H9 (cell line): ENCODE data around the gene SCAP. TPM values are rescaled to one million over a fixed set of nuclear protein-coding genes. Genes with fewer than 3 reads are reported as not detected.

Experiments
- DNase-seq: peaks from one replicate; pipeline ENCODE4 v3.0.0-alpha.2; 2017
- H2AFZ ChIP-seq: one replicate; pipeline ENCODE4 v1.6.1; 2013; ENCODE audit warnings: mild to moderate bottlenecking, low read length, control low read depth, moderate library complexity
- H2AK5ac ChIP-seq: 2 replicates; pipeline ENCODE4 v1.6.1; 2013; ENCODE audit warnings: low read length, control low read depth, mixed read lengths; ENCODE audit not compliant: insufficient read length
- H2BK120ac ChIP-seq: one replicate; pipeline ENCODE4 v1.6.1; 2013; ENCODE audit warnings: low read depth, mild to moderate bottlenecking, low read length, control low read depth, inconsistent platforms; ENCODE audit not compliant: poor library complexity, severe bottlenecking
- H2BK12ac ChIP-seq: 2 replicates; pipeline ENCODE4 v1.6.1; 2013; ENCODE audit warnings: low read length, control low read depth, mixed read lengths, low read depth; ENCODE audit not compliant: insufficient read length
- H2BK15ac ChIP-seq: 2 replicates; pipeline ENCODE4 v1.6.1; 2013; ENCODE audit warnings: low read depth, low read length, control low read depth
- H2BK20ac ChIP-seq: one replicate; pipeline ENCODE4 v1.6.1; 2013; ENCODE audit warnings: low read depth, mild to moderate bottlenecking, low read length, control low read depth, inconsistent platforms; ENCODE audit not compliant: poor library complexity, severe bottlenecking
- H2BK5ac ChIP-seq: 2 replicates; pipeline ENCODE4 v1.6.1; 2013; ENCODE audit warnings: low read length, control low read depth, mixed read lengths; ENCODE audit not compliant: insufficient read length
- H3K14ac ChIP-seq: 2 replicates; pipeline ENCODE4 v1.6.1; 2013; ENCODE audit warnings: low read length, control low read depth; ENCODE audit not compliant: insufficient read depth
- H3K18ac ChIP-seq: 2 replicates; pipeline ENCODE4 v1.6.1; 2013; ENCODE audit warnings: low read depth, mild to moderate bottlenecking, mixed read lengths, low read length, control low read depth; ENCODE audit not compliant: insufficient read length
- H3K23ac ChIP-seq: 2 replicates; pipeline ENCODE4 v1.6.1; 2013; ENCODE audit warnings: low read length, control low read depth, mixed read lengths, low read depth; ENCODE audit not compliant: insufficient read length
- H3K23me2 ChIP-seq: 2 replicates; pipeline ENCODE4 v1.6.1; 2013; ENCODE audit warnings: low read depth, mild to moderate bottlenecking, mixed read lengths, low read length, control low read depth; ENCODE audit not compliant: insufficient read length, poor library complexity, severe bottlenecking
- H3K27ac ChIP-seq: 2 replicates; pipeline ENCODE4 v1.5.1; 2013; ENCODE audit warnings: low read length, control low read depth, mixed read lengths, low read depth; ENCODE audit not compliant: insufficient read length
- H3K27me3 ChIP-seq: 2 replicates; pipeline ENCODE4 v1.6.1; 2013; ENCODE audit warnings: low read length, control low read depth, inconsistent platforms; ENCODE audit not compliant: insufficient read depth
- H3K4ac ChIP-seq: 2 replicates; pipeline ENCODE4 v1.6.1; 2013; ENCODE audit warnings: low read depth, mild to moderate bottlenecking, control low read depth, inconsistent platforms, low read length, moderate library complexity
- H3K4me1 ChIP-seq: 2 replicates; pipeline ENCODE4 v1.6.1; 2013; ENCODE audit warnings: low read length, control low read depth, inconsistent platforms; ENCODE audit not compliant: insufficient read depth
- H3K4me2 ChIP-seq: 2 replicates; pipeline ENCODE4 v1.6.1; 2013; ENCODE audit warnings: low read length, control low read depth, mixed read lengths; ENCODE audit not compliant: insufficient read length, insufficient read depth
- H3K56ac ChIP-seq: 2 replicates; pipeline ENCODE4 v1.6.1; 2013; ENCODE audit warnings: low read depth, mild to moderate bottlenecking, mixed read lengths, low read length, control low read depth; ENCODE audit not compliant: insufficient read length
- H3K79me1 ChIP-seq: 2 replicates; pipeline ENCODE4 v1.6.1; 2013; ENCODE audit warnings: low read depth, mild to moderate bottlenecking, moderate library complexity, low read length, control low read depth, inconsistent platforms; ENCODE audit not compliant: insufficient read depth, poor library complexity, severe bottlenecking
- H3K79me2 ChIP-seq: 2 replicates; pipeline ENCODE4 v1.6.1; 2013; ENCODE audit warnings: low read length, control low read depth, inconsistent platforms; ENCODE audit not compliant: insufficient read depth
- H3K9ac ChIP-seq: 2 replicates; pipeline ENCODE4 v1.6.1; 2013; ENCODE audit warnings: low read length, control low read depth, mixed read lengths; ENCODE audit not compliant: insufficient read length; ENCODE audit errors: extremely low read depth
- H3K9me3 ChIP-seq: one replicate; pipeline ENCODE4 v1.6.1; 2013; ENCODE audit warnings: low read depth, low read length, inconsistent platforms; ENCODE audit not compliant: control insufficient read depth
- H3T11ph ChIP-seq: one replicate; pipeline ENCODE4 v1.6.1; 2013; ENCODE audit warnings: mild to moderate bottlenecking, low read length, control low read depth, inconsistent platforms
- H4K20me1 ChIP-seq: one replicate; pipeline ENCODE4 v1.6.1; 2013; ENCODE audit not compliant: control insufficient read depth, insufficient read length, insufficient read depth
- H4K5ac ChIP-seq: 2 replicates; pipeline ENCODE4 v1.6.1; 2013; ENCODE audit warnings: low read depth, mild to moderate bottlenecking, mixed read lengths, low read length, control low read depth; ENCODE audit not compliant: insufficient read length
- H4K8ac ChIP-seq: replicated peaks from 2 replicates; pipeline ENCODE4 v1.6.1; 2013; ENCODE audit warnings: low read length, control low read depth, mixed read lengths, low read depth; ENCODE audit not compliant: insufficient read length
- H4K91ac ChIP-seq: 2 replicates; pipeline ENCODE4 v1.6.1; 2013; ENCODE audit warnings: low read depth, mild to moderate bottlenecking, moderate library complexity, mixed read lengths, low read length, control low read depth; ENCODE audit not compliant: insufficient read length
- H3K27ac Mint-ChIP-seq, 3 experiments: 2 replicates in 2 of 3; 3 replicates in 1 of 3; pipeline ENCODE4 v1.8.0; 2020 to 2021; ENCODE audit warnings: mixed read lengths in 3 of 3, mild to moderate bottlenecking in 1 of 3, moderate library complexity in 1 of 3
- H3K27me3 Mint-ChIP-seq: 2 replicates; pipeline ENCODE4 v1.8.0; 2021; ENCODE audit warnings: low read depth, mild to moderate bottlenecking, moderate library complexity, mixed read lengths
- H3K36me3 Mint-ChIP-seq, 3 experiments: 2 replicates in 2 of 3; 3 replicates in 1 of 3; pipeline ENCODE4 v1.8.0; 2020 to 2021; ENCODE audit warnings: low read depth in 3 of 3, mixed read lengths in 3 of 3; ENCODE audit not compliant: insufficient read depth in 1 of 3
- H3K4me1 Mint-ChIP-seq, 2 experiments: 2 replicates each; pipeline ENCODE4 v1.8.0; 2020; ENCODE audit warnings: mixed read lengths in 2 of 2
- H3K4me3 Mint-ChIP-seq, 2 experiments: 2 replicates in 1 of 2; 3 replicates in 1 of 2; pipeline ENCODE4 v1.8.0; 2020 to 2021; ENCODE audit warnings: mild to moderate bottlenecking in 2 of 2, mixed read lengths in 2 of 2, moderate library complexity in 1 of 2
- H3K9me3 Mint-ChIP-seq, 2 experiments: 2 replicates in 1 of 2; 3 replicates in 1 of 2; pipeline ENCODE4 v1.8.0; 2020; ENCODE audit warnings: mild to moderate bottlenecking in 2 of 2, mixed read lengths in 2 of 2, moderate library complexity in 1 of 2
- CTCF ChIP-seq: fragments of 200-600 bp; sonication (generic); conservative IDR thresholded peaks from 3 replicates; pipeline ENCODE4 v1.8.0; 2021; ENCODE audit warnings: antibody characterized with exemption, mild to moderate bottlenecking
- WGBS: extraction: QIAGEN DNeasy Blood & Tissue Kit; methylation state at CpG from one replicate; pipeline ENCODE4 v1.1.7; 2013; ENCODE audit warnings: missing lambda C conversion rate, low lambda C conversion rate, mixed read lengths; ENCODE audit not compliant: insufficient read length; ENCODE audit errors: extremely low coverage; 5-methylcytosine and 5-hydroxymethylcytosine counted together
- total RNA-seq: library from RNA; stranded (reverse); gene quantifications from 2 replicates; pipeline ENCODE4 v1.2.1, GENCODE V29; 2021

Gene SCAP
- total RNA-seq, 1 experiment from 2014 or later: 104 TPM

- no peak overlapping the region for H3K27ac ChIP-seq
- peaks cover 20% of the 10 kb centered on the region; the same call in 1 of the 2 replicates for H3K79me2 ChIP-seq
- no peak overlapping the region for H4K8ac ChIP-seq
- no peak overlapping the region for H2AK5ac ChIP-seq
- H2BK15ac ChIP-seq: no peak overlapping the region
- H3K56ac ChIP-seq: no peak overlapping the region
- H2BK20ac ChIP-seq: no peak overlapping the region
- peaks cover 16% of the 10 kb centered on the region for H3K23me2 ChIP-seq
- no peak overlapping the region for H4K5ac ChIP-seq
- Mint-ChIP-seq H3K4me1 (peaks cover 20 to 22% of the 10 kb centered on the region in 2 experiments), H3K4me3 (no peak overlapping the region), H3K36me3 (peaks cover 7 to 16% (median 13%) of the 10 kb centered on the region in 3 experiments; a peak in 6 of 7 replicates), H3K27me3 (no peaks in the 10 kb centered on the region), H3K27ac (no peak overlapping the region), H3K9me3 (no peaks in the 10 kb centered on the region; a peak in 1 of 5 replicates)
- no CpG with 5 or more reads among the region's 4 CpGs for WGBS
- no peak for DNase-seq
- no peaks in the 10 kb centered on the region for H3K4me1 ChIP-seq
- H3K9me3 ChIP-seq: no peaks in the 10 kb centered on the region
- no peak overlapping the region for H3K14ac ChIP-seq
- H2BK5ac ChIP-seq: no peak overlapping the region
- peaks cover 6% of the 10 kb centered on the region for H3K79me1 ChIP-seq
- H4K20me1 ChIP-seq: no peaks in the 10 kb centered on the region
- H3K18ac ChIP-seq: no peak overlapping the region
- H3K4ac ChIP-seq: no peak overlapping the region
- H3K9ac ChIP-seq: no peak overlapping the region
- H3K27me3 ChIP-seq: no peaks in the 10 kb centered on the region
- no peak overlapping the region for H3K23ac ChIP-seq
- H3K4me2 ChIP-seq: no peak overlapping the region
- no peak overlapping the region for H2BK12ac ChIP-seq
- H4K91ac ChIP-seq: no peak overlapping the region
- TF ChIP-seq CTCF: no peak
- H2AFZ ChIP-seq: no peak overlapping the region
- H2BK120ac ChIP-seq: no peak overlapping the region
- no peak overlapping the region for H3T11ph ChIP-seq
Measured at GRCh38 chr3:47384425-47384824, 91.3 kb downstream of the SCAP start.
